ENCODE results near the gene GMEB2.

The GMEB2 gene

GRCh38 chr20:63541371-63541770 lies 85.5 kb downstream of the GMEB2 start:
- DNase-seq = no peak

- no peak for DNase-seq
Measured at GRCh38 chr20:63540417-63541186, 86.3 kb downstream of the GMEB2 start.

GRCh38 chr20:63539441-63540370 lies 87.2 kb downstream of the GMEB2 start:
- no peak for DNase-seq

- DNase-seq = no peak
Measured at GRCh38 chr20:63539092-63539430, 87.8 kb downstream of the GMEB2 start.

- no peak for DNase-seq
Measured at GRCh38 chr20:63538204-63539091, 88.5 kb downstream of the GMEB2 start.

All from left hindlimb (tissue), 1 donor.